ENCODE measurements around the gene SDK1.

Gene SDK1

GRCh38 chr7:3481435-3481834 lies 180.4 kb downstream of the SDK1 start:
- no peak overlapping the region for H3K27ac ChIP-seq (ENCODE audit: extremely low read depth, low read depth, low read length)
- no peaks in the 10 kb centered on the region for H3K36me3 ChIP-seq (ENCODE audit: control insufficient read depth in 2 of 2, insufficient read depth in 1 of 2, low read length in 2 of 2)
- H3K9me3 ChIP-seq (ENCODE audit: control insufficient read depth, insufficient read depth, low read depth, low read length), result no peaks in the 10 kb centered on the region
- CTCF ChIA-PET, result interaction anchor here (0.8 to 2.2 kb wide), 11 partner anchors 8 to 255 kb away, joined by 3 to 15 read pairs (median 8); no protein-coding TSS in a partner anchor
- no peak for TF ChIP-seq ZNF433 (tag by site-specific recombination; IDR thresholded peaks at IDR 0.05; ENCODE audit: low read depth)
- TF ChIP-seq PBX3 (CRISPR knock-in tag; IDR thresholded peaks at IDR 0.05), result no peak
- TF ChIP-seq ZNF791 (tag by site-specific recombination; IDR thresholded peaks at IDR 0.05), result no peak
- H3K4me3 ChIP-seq (ENCODE audit: low read depth, low read length), result no peak overlapping the region
- POLR2A ChIA-PET, result no interaction called here
- H3K4me1 ChIP-seq (ENCODE audit: control insufficient read depth, insufficient read depth, low read length), result no peaks in the 10 kb centered on the region

GRCh38 chr7:3482147-3482921 lies 181.3 kb downstream of the SDK1 start:
- TF ChIP-seq ZNF660 (tag by site-specific recombination; IDR thresholded peaks at IDR 0.05) (peak; percentile 63; the same call in 1 of the 2 replicates), GLIS1 (tag by site-specific recombination; IDR thresholded peaks at IDR 0.05) (peak; percentile 77), IKZF3 (tag by site-specific recombination; IDR thresholded peaks at IDR 0.05) (no peak), ZNF785 (tag by site-specific recombination; IDR thresholded peaks at IDR 0.05) (no peak), ZNF335 (tag by site-specific recombination; conservative IDR thresholded peaks at IDR 0.05) (peak; percentile 87), ZNF645 (tag by site-specific recombination; IDR thresholded peaks at IDR 0.05) (no peak), ZBTB10 (tag by site-specific recombination; IDR thresholded peaks at IDR 0.05) (no peak), ZFHX2 (tag by site-specific recombination; conservative IDR thresholded peaks at IDR 0.05) (no peak), ZNF548 (tag by site-specific recombination; IDR thresholded peaks at IDR 0.05) (no peak), ZNF394 (tag by site-specific recombination; IDR thresholded peaks at IDR 0.05; ENCODE audit: borderline replicate concordance) (peak; percentile 21; the same call in 1 of the 2 replicates), CTCF (tag by site-specific recombination; IDR thresholded peaks at IDR 0.05) (0 out of 2 replicates have a peak, but pooled peaks have one; percentile 29), ZNF76 (tag by site-specific recombination; IDR thresholded peaks at IDR 0.05; ENCODE audit: borderline replicate concordance, low read depth) (no peak), ZNF664 (tag by site-specific recombination; IDR thresholded peaks at IDR 0.05) (0 out of 2 replicates have a peak, but pooled peaks have one; percentile 14)
- H3K4me3 ChIP-seq (ENCODE audit: low read depth, low read length), result no peak overlapping the region
- H3K27ac ChIP-seq (ENCODE audit: extremely low read depth, low read depth, low read length), result no peak overlapping the region
- ChIA-PET POLR2A (no interaction called here), CTCF (interaction anchor here (0.6 to 2.2 kb wide), 25 partner anchors 9 to 1453 kb away, joined by 3 to 15 read pairs (median 3); no protein-coding TSS in a partner anchor)
- no peaks in the 10 kb centered on the region for H3K4me1 ChIP-seq (ENCODE audit: control insufficient read depth, insufficient read depth, low read length)
- no peaks in the 10 kb centered on the region for H3K9me3 ChIP-seq (ENCODE audit: control insufficient read depth, insufficient read depth, low read depth, low read length)
- H3K36me3 ChIP-seq (ENCODE audit: control insufficient read depth in 2 of 2, insufficient read depth in 1 of 2, low read length in 2 of 2), result no peaks in the 10 kb centered on the region

Data from HEK293 (cell line).